MM.1S (cell line): Measurements from ENCODE around the gene MTFMT.

Experiments
- EZH2 ChIP-seq: fragments of 300-600 bp; sonication (generic); optimal IDR thresholded peaks from 2 replicates; pipeline ENCODE3; 2017; ENCODE audit warnings: low read depth, mild to moderate bottlenecking, antibody characterized with exemption, low read length, mixed read lengths
- TF ChIP-seq, protein P1 (sequence below): fragments of 300-600 bp; sonication (generic); IDR thresholded peaks from 2 replicates; pipeline ENCODE4 v1.5.1; 2016; ENCODE audit warnings: antibody characterized with exemption, low read length, mixed read lengths

DNA sequence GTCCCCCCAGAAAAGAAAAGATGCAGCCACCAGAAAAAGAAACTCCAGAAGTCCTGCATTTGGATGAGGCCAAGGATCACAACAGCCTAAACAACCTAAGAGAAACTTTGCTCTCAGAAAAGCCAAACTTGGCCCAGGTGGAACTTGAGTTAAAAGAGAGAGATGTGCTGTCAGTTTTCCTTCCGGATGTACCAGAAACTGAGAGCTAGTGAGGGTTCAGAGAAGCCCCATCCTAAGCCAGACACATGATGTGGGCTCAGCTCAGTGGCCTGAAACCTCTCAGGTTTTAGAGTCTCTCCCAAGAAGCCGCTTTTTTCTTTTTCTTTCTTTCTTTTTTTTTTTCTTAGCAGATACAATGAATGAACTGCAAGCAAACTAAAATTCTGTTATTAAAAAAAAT is 23.5 kb upstream of the MTFMT start:
- TF ChIP-seq, protein P1, sequence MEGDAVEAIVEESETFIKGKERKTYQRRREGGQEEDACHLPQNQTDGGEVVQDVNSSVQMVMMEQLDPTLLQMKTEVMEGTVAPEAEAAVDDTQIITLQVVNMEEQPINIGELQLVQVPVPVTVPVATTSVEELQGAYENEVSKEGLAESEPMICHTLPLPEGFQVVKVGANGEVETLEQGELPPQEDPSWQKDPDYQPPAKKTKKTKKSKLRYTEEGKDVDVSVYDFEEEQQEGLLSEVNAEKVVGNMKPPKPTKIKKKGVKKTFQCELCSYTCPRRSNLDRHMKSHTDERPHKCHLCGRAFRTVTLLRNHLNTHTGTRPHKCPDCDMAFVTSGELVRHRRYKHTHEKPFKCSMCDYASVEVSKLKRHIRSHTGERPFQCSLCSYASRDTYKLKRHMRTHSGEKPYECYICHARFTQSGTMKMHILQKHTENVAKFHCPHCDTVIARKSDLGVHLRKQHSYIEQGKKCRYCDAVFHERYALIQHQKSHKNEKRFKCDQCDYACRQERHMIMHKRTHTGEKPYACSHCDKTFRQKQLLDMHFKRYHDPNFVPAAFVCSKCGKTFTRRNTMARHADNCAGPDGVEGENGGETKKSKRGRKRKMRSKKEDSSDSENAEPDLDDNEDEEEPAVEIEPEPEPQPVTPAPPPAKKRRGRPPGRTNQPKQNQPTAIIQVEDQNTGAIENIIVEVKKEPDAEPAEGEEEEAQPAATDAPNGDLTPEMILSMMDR, result no peak
- no peak for TF ChIP-seq EZH2
